ENCODE results near the gene SLC26A11.

DNA sequence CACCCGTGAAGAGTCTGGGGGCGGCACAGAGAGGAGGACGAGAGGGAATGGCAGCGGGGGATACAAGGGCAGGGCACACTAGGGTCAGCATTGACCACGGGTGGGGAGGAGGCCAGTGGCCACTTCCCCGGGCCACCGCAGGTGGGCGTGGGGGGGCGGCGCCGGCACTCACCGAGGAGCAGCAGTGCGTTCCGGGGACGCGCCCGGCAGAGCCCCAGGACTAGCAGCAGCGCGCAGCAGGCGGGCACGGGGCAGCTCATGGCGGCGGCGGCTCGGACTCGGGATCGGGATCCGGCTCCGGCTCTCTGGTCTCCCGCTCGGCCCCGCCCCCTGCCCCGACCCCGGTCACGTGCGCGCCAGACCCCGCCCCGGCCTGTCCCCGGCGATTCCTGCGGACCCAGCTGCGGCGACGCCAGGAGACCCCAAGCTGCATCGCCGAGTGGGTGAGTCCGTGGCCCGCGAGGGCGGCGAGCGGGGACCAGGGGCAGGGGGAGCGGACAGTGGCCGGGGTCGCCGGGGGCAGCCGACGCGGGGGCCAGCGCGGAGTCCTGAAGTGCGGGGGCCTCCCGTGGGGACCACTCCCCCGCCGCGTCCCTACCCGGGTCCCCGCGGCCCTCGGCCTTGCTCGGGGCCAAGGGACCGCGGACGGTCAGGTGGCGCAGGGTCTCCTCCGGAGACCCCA is at the start of gene SLC26A11, which contains the start of gene SGSH:
- TF ChIP-seq CTCF (IDR thresholded peaks at IDR 0.05) (peak in 1 of 4 experiments; percentile 23), POLR2A (IDR thresholded peaks at IDR 0.05) (peak; percentile 36 to 46), POLR2AphosphoS5 (IDR thresholded peaks at IDR 0.05) (peak; percentile 24)

Measured in gastroesophageal sphincter (tissue), 3 donors.